GM12878 (cell line): ENCODE results near the gene ATP6V1G1. TPM values are rescaled to one million over a fixed set of nuclear protein-coding genes. Genes with fewer than 3 reads are reported as not detected.

Experiments
- ATAC-seq: fragments of 200-7000 bp; cut with Tn5 transposase; 3 replicates; pipeline ENCODE4 v1.9.1; 2020; ENCODE audit warnings: mild to moderate bottlenecking, moderate library complexity
- BruUV-seq: library from RNA; stranded (reverse); fragments of 400-500 nt; replicated peaks from 2 replicates; lab custom pipeline; 2021; lab: Mats Ljungman, UMichigan
- CTCF ChIA-PET: fragments of 300-600 bp; sonication (Branson Sonifier 250); formaldehyde crosslinking; extraction: SDS; loops from one replicate; lab custom pipeline; 2021; ENCODE audit warnings: inconsistent platforms; lab: Yijun Ruan, JAX
- POLR2A ChIA-PET: fragments of 350-600 bp; formaldehyde crosslinking; extraction: SDS; loops from one replicate; lab custom pipeline; 2021; ENCODE audit warnings: inconsistent platforms; lab: Charles Lee
- RAD21 ChIA-PET: fragments of 300-600 bp; sonication (Branson Sonifier 250); formaldehyde crosslinking; loops from one replicate; lab custom pipeline; 2023; ENCODE audit warnings: antibody characterized with exemption; ENCODE audit not compliant: unreplicated experiment; lab: Charles Lee
- SMC1A ChIA-PET: fragments of 300-600 bp; sonication (Branson Sonifier 250); formaldehyde crosslinking; loops from one replicate; lab custom pipeline; 2023; ENCODE audit not compliant: unreplicated experiment, uncharacterized antibody; lab: Charles Lee
- DNase-seq: peaks from one replicate; pipeline ENCODE4 v3.0.0-alpha.2; 2011; ENCODE audit warnings: low read depth, low spot score
- FAIRE-seq: peaks from 3 replicates; lab custom pipeline; 2011; peaks lifted over from hg19 to GRCh38; lab: Jason Lieb, UNC
- H2AFZ ChIP-seq: 2 replicates; pipeline ENCODE4 v1.6.0; 2011; ENCODE audit warnings: low read depth, low read length, control low read depth; ENCODE audit not compliant: control insufficient read depth
- H3K27ac ChIP-seq: 2 replicates; pipeline ENCODE4 v1.5.1; 2011; ENCODE audit warnings: control low read depth; ENCODE audit not compliant: control insufficient read depth, insufficient read depth
- H3K27me3 ChIP-seq, 2 experiments: replicated peaks in 1 of 2; 2 replicates each; pipeline versions ENCODE4 v1.6.0 to v1.6.1; 2011; ENCODE audit warnings: low read length in 1 of 2; ENCODE audit not compliant: control insufficient read depth in 2 of 2, insufficient read depth in 2 of 2
- H3K36me3 ChIP-seq, 2 experiments: 2 replicates each; pipeline ENCODE4 v1.5.1; 2011; ENCODE audit warnings: low read length in 1 of 2; ENCODE audit not compliant: control insufficient read depth in 2 of 2, insufficient read depth in 2 of 2
- H3K4me1 ChIP-seq: 2 replicates; pipeline ENCODE4 v1.6.1; 2011; ENCODE audit warnings: mild to moderate bottlenecking, low read length, moderate library complexity, mixed read lengths; ENCODE audit not compliant: control insufficient read depth, insufficient read depth
- H3K4me2 ChIP-seq: 2 replicates; pipeline ENCODE4 v1.6.0; 2011; ENCODE audit warnings: control low read depth; ENCODE audit not compliant: control insufficient read depth, insufficient read depth
- H3K4me3 ChIP-seq: fragments of 200-600 bp; sonication (generic); 2 replicates; pipeline ENCODE4 v1.5.1; 2016
- H3K79me2 ChIP-seq: 2 replicates; pipeline ENCODE4 v1.6.0; 2011; ENCODE audit warnings: low read length; ENCODE audit not compliant: control insufficient read depth, insufficient read depth
- H3K9ac ChIP-seq: 2 replicates; pipeline ENCODE4 v1.8.0; 2011; ENCODE audit warnings: low read length, control low read depth, mixed read lengths; ENCODE audit not compliant: control insufficient read depth, insufficient read depth
- H3K9me3 ChIP-seq: replicated peaks from 3 replicates; pipeline ENCODE4 v1.5.1; 2011; ENCODE audit warnings: mild to moderate bottlenecking, low read length; ENCODE audit not compliant: control insufficient read depth, insufficient read depth
- H4K20me1 ChIP-seq: 2 replicates; pipeline ENCODE4 v1.6.0; 2011; ENCODE audit not compliant: control insufficient read depth, insufficient read depth
- BHLHE40 ChIP-seq, 2 experiments: fragments of 450-650 bp in 1 of 2; IDR thresholded peaks; 2 replicates each; pipeline ENCODE4 v1.6.1; 2011 to 2017; ENCODE audit warnings: low read depth in 2 of 2, borderline replicate concordance in 1 of 2, improper control_type of control experiment in 1 of 2, low read length in 1 of 2, mild to moderate bottlenecking in 1 of 2
- BRCA1 ChIP-seq: IDR thresholded peaks from 2 replicates; pipeline ENCODE4 v1.6.1; 2011; ENCODE audit warnings: low read depth, low read length, improper control_type of control experiment
- EED ChIP-seq: sonication (generic); IDR thresholded peaks from 2 replicates; pipeline ENCODE4 v1.6.1; 2016; ENCODE audit warnings: antibody characterized with exemption, low read depth
- GABPA ChIP-seq: IDR thresholded peaks from 2 replicates; pipeline ENCODE4 v1.6.1; 2014; ENCODE audit warnings: antibody characterized with exemption, low read depth, mild to moderate bottlenecking, inconsistent platforms
- HDAC2 ChIP-seq: fragments of 200-600 bp; sonication (generic); IDR thresholded peaks from 2 replicates; pipeline ENCODE4 v1.6.1; 2017
- IKZF1 ChIP-seq: fragments of 450-650 bp; conservative IDR thresholded peaks from 2 replicates; pipeline ENCODE4 v1.6.1; 2017; ENCODE audit warnings: antibody characterized with exemption, mild to moderate bottlenecking
- IRF4 ChIP-seq: IDR thresholded peaks from 2 replicates; pipeline ENCODE4 v1.6.1; 2011; ENCODE audit warnings: low read depth, low read length
- NBN ChIP-seq: fragments of 450-650 bp; IDR thresholded peaks from 2 replicates; pipeline ENCODE4 v1.6.1; 2016
- NFIC ChIP-seq: IDR thresholded peaks from 2 replicates; pipeline ENCODE4 v1.6.1; 2012; ENCODE audit warnings: low read depth, mild to moderate bottlenecking, inconsistent platforms, low read length, moderate library complexity
- PAX8 ChIP-seq: fragments of 450-650 bp; IDR thresholded peaks from 2 replicates; pipeline ENCODE4 v1.6.1; 2017; ENCODE audit warnings: mild to moderate bottlenecking, moderate library complexity
- SUPT20H ChIP-seq: IDR thresholded peaks from 2 replicates; pipeline ENCODE4 v1.6.1; 2011; ENCODE audit warnings: low read depth, mild to moderate bottlenecking, low read length, moderate library complexity, borderline replicate concordance; ENCODE audit not compliant: control insufficient read depth
- WGBS: methylation state at CpG from one replicate; pipeline ENCODE4 v1.1.6; 2016; ENCODE audit warnings: low lambda C conversion rate; ENCODE audit not compliant: insufficient replicate concordance, insufficient coverage; ENCODE audit errors: missing lambda C conversion rate; 5-methylcytosine and 5-hydroxymethylcytosine counted together
- in situ Hi-C: fragments of 300-500 bp; cut with MboI; formaldehyde crosslinking; loops from 9 replicates; pipeline ENCODE4 v1.14.3; 2018; ENCODE audit warnings: mixed read lengths
- intact Hi-C: fragments of 100-400 bp; cut with micrococcal nuclease; formaldehyde crosslinking; loops from one replicate; pipeline ENCODE4 v1.14.2; 2022; ENCODE audit not compliant: unreplicated experiment
- polyA plus RNA-seq, 11 experiments: library from polyadenylated mRNA; depleted of rRNA in 4 of 11; unstranded in 6 of 11; stranded (reverse) in 5 of 11; fragments of >200 nt; fragmentation: Nextera tagmentation in 4 of 11; fragmentation: Illumina TruSeq in 1 of 11; extraction: Ambion mirVana in 4 of 11; extraction: Trizol in 1 of 11; gene quantifications; 1 replicate in 1 of 11; 2 replicates in 10 of 11; pipeline versions ENCODE4 v1.2.1 to v1.2.3, GENCODE V29; 2011 to 2016; ENCODE audit warnings: inconsistent platforms in 2 of 11, missing spikeins in 2 of 11, low read depth in 1 of 11
- total RNA-seq, 4 experiments: library from RNA; depleted of rRNA in 3 of 4; stranded (reverse); fragments of >200 nt in 3 of 4; fragmentation: Illumina TruSeq in 1 of 4; extraction: Trizol in 1 of 4; gene quantifications; 2 replicates each; pipeline versions ENCODE4 v1.2.1 to v1.2.3, GENCODE V29; 2013 to 2021
- TF ChIP-seq, protein P1 (sequence below): fragments of 450-650 bp; IDR thresholded peaks from 2 replicates; pipeline ENCODE4 v1.6.1; 2017; ENCODE audit warnings: mild to moderate bottlenecking, moderate library complexity
- TF ChIP-seq, protein P2 (sequence below): fragments of 450-650 bp; formaldehyde crosslinking; IDR thresholded peaks from 2 replicates; pipeline ENCODE4 v1.4.0; 2022; ENCODE audit warnings: mild to moderate bottlenecking, moderate library complexity

ATP6V1G1 gene
- total and polyA plus RNA-seq, 10 of the 15 experiments (the other 5 are each of a cell fraction or from before 2014, with no cell fraction given) = 34.2 to 204 (median 82.5) TPM

DNA sequence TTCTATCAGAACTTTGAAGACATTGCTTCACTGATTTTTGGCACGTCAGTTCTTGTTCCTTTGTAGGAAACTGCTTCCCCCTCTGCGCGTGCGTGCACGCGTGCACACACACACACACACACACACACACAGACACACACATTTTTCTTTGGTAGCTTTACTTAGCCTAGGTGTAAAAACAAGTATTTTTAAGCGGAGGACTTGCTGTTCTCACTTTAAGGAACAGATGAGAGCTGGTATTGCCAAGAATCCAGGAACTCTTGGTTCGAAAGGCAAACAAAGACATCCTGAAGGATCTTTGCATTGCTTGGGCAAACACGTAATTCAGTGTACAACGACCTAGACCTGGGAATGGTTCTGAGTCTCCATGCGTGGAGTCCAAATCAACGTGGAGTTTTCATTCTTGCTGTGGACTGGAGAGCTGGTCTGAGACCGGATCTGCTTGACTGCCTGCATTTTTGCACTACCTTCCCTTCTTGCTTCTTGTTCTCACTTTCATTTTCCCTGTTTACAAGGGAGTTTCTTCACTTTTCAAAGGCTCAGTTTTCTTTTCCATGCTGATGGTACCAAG, 31.7 kb downstream of the ATP6V1G1 start:
- Histone ChIP-seq H3K4me2 (peak overlapping the region; percentile 98), H3K9ac (peak overlapping the region; percentile 60), H3K9me3 (no peaks in the 10 kb centered on the region; the same call in 2 of the 3 replicates), H3K4me1 (peaks cover 46% of the 10 kb centered on the region), H3K4me3 (peak overlapping the region; percentile 56), H4K20me1 (no peaks in the 10 kb centered on the region), H3K36me3 (peaks cover 2 to 20% of the 10 kb centered on the region in 2 experiments; a peak in 3 of 4 replicates), H3K27ac (peak overlapping the region; percentile 96), H3K27me3 (no peaks in the 10 kb centered on the region), H3K79me2 (peaks cover 73% of the 10 kb centered on the region), H2AFZ (peak overlapping the region; percentile 16)
- ChIA-PET SMC1A (interaction anchor here (0.7 to 5.6 kb wide), 16 partner anchors 8 to 184 kb away, joined by 3 to 62 read pairs (median 4); partner anchors contain the start of gene ATP6V1G1), RAD21 (interaction anchor here (0.9 to 5.1 kb wide), 9 partner anchors 9 to 234 kb away, joined by 3 to 49 read pairs (median 7); partner anchors contain the start of genes ATP6V1G1 and TMEM268), POLR2A (interaction anchor here (0.7 to 5.6 kb wide), 14 partner anchors 8 to 300 kb away, joined by 3 to 73 read pairs (median 5); partner anchors contain the start of genes ATP6V1G1 and TMEM268), CTCF (interaction anchor here (0.8 to 10.2 kb wide), 5 partner anchors 15 to 214 kb away, joined by 3 to 74 read pairs (median 11); no protein-coding TSS in a partner anchor)
- WGBS = 0% methylated on average over 13 of the region's 13 CpGs
- ATAC-seq (peak; percentile 61), DNase-seq (no peak), FAIRE-seq (peak; percentile 49)
- intact Hi-C loops = no loop called here
- BruUV-seq = TSS peak; percentile 48
- in situ Hi-C loops = no loop called here
- no peak for TF ChIP-seq SUPT20H
- TF ChIP-seq BRCA1 = no peak
- TF ChIP-seq, protein P1, sequence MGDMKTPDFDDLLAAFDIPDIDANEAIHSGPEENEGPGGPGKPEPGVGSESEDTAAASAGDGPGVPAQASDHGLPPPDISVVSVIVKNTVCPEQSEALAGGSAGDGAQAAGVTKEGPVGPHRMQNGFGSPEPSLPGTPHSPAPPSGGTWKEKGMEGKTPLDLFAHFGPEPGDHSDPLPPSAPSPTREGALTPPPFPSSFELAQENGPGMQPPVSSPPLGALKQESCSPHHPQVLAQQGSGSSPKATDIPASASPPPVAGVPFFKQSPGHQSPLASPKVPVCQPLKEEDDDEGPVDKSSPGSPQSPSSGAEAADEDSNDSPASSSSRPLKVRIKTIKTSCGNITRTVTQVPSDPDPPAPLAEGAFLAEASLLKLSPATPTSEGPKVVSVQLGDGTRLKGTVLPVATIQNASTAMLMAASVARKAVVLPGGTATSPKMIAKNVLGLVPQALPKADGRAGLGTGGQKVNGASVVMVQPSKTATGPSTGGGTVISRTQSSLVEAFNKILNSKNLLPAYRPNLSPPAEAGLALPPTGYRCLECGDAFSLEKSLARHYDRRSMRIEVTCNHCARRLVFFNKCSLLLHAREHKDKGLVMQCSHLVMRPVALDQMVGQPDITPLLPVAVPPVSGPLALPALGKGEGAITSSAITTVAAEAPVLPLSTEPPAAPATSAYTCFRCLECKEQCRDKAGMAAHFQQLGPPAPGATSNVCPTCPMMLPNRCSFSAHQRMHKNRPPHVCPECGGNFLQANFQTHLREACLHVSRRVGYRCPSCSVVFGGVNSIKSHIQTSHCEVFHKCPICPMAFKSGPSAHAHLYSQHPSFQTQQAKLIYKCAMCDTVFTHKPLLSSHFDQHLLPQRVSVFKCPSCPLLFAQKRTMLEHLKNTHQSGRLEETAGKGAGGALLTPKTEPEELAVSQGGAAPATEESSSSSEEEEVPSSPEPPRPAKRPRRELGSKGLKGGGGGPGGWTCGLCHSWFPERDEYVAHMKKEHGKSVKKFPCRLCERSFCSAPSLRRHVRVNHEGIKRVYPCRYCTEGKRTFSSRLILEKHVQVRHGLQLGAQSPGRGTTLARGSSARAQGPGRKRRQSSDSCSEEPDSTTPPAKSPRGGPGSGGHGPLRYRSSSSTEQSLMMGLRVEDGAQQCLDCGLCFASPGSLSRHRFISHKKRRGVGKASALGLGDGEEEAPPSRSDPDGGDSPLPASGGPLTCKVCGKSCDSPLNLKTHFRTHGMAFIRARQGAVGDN = peak; percentile 68; the same call in 1 of the 2 replicates
- TF ChIP-seq, protein P2, sequence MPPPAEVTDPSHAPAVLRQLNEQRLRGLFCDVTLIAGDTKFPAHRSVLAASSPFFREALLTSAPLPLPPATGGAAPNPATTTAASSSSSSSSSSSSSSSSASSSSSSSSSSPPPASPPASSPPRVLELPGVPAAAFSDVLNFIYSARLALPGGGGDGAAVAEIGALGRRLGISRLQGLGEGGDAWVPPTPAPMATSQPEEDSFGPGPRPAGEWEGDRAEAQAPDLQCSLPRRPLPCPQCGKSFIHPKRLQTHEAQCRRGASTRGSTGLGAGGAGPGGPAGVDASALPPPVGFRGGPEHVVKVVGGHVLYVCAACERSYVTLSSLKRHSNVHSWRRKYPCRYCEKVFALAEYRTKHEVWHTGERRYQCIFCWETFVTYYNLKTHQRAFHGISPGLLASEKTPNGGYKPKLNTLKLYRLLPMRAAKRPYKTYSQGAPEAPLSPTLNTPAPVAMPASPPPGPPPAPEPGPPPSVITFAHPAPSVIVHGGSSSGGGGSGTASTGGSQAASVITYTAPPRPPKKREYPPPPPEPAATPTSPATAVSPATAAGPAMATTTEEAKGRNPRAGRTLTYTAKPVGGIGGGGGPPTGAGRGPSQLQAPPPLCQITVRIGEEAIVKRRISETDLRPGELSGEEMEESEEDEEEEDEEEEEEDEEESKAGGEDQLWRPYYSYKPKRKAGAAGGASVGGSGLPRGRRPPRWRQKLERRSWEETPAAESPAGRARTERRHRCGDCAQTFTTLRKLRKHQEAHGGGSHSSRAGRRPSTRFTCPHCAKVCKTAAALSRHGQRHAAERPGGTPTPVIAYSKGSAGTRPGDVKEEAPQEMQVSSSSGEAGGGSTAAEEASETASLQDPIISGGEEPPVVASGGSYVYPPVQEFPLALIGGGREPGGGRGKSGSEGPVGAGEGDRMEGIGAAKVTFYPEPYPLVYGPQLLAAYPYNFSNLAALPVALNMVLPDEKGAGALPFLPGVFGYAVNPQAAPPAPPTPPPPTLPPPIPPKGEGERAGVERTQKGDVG (CRISPR knock-in tag) = no peak
- peak; percentile 85 to 89 for TF ChIP-seq BHLHE40 (IDR thresholded peaks at IDR 0.05; ENCODE audit: borderline replicate concordance in 1 of 2, low read depth in 2 of 2, low read length in 1 of 2)
- no peak for TF ChIP-seq PAX8
- TF ChIP-seq GABPA = no peak
- peak; percentile 60; the same call in 1 of the 2 replicates for TF ChIP-seq IKZF1
- 0 out of 2 replicates have a peak, but pooled peaks have one; percentile 46 for TF ChIP-seq NFIC
- TF ChIP-seq EED = peak; percentile 66
- peak; percentile 64; the same call in 1 of the 2 replicates for TF ChIP-seq NBN
- TF ChIP-seq HDAC2 = no peak
- 0 out of 2 replicates have a peak, but pooled peaks have one; percentile 23 for TF ChIP-seq IRF4
